AG09319 (cell line): ENCODE results near the gene TLK2.
"Not testable (repeated sequence)": the region's sequence is repeated elsewhere in the genome, so short reads cannot be mapped to it uniquely, and the experiment has no call there.

Source experiments
- DNase-seq: peaks from one replicate; pipeline ENCODE4 v3.0.0-alpha.2; 2010; ENCODE audit warnings: low read depth; ENCODE audit errors: extremely low read depth

Gene TLK2

DNA sequence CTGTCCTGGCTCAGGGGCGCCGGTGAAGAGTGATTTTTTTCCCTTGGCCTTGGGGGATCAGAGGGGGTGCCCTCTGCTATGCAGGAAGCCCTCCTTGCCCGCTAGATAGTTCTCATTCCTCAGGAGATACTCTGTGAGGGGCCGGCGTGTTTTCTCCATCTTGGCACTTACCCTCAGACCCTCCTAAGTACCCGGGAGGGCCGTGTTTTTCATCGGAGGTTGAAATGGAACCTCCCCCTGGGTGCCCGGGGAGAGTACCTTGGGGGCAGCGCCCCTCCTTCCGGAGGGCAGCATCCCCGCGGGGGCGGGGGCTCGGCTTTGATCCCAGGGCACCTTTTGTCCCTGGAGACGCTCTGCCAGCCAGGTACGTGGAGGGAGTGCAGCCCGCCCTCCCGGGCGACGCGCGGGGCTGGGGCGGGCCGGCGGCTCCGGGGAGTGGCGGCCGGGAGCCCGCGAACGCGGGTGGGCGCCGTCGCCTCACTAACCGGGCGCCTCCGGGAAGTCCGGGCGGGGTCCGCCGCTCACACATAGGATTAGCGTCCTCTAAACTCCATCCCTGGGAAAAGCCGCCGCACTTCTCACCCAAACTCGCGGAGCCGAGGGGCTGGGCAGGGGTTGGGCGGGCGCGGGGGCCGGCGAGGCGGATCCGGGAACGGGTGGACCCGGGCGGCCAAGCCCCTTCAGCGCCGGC is 762 bp upstream of the TLK2 start:
- not testable (repeated sequence) for DNase-seq

DNA sequence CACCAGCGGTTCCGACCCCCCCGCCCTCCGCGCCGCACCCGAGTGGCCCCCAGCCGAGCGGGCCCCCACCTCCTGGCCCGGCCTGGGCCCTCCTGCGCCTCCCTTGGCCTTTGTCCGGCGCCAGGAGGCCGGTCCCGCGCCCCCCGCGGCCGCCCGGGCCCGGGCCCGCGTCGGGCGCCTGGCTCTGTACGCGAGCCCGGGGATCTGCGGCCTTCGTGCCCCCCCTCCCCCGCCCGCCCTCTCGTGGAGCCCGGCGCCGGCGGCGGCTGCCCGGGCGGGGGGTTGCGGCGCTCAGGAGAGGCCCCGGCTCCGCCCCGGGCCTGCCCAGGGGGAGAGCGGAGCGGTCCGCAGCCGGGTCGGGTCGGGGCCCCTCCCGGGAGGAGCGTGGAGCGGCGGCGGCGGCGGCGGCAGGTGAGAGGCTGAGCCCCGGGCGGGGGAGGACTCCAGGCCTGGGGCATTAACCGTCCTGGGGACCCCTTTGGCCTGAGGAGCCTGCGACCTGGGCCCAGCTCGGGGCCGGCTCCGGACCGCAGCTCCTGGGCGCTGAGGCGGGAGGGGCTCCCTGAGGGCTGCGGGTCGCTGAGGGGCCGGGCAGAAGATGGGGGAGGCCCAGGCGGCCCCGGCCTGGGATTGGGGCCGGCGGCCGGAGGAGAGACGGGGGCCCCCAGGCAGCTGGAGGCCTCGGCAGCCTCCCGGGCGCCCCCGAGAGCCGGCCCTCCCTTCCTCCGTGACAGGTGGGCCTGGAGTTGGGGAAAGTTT is 434 bp downstream of the TLK2 start:
- not testable (repeated sequence) for DNase-seq

DNA sequence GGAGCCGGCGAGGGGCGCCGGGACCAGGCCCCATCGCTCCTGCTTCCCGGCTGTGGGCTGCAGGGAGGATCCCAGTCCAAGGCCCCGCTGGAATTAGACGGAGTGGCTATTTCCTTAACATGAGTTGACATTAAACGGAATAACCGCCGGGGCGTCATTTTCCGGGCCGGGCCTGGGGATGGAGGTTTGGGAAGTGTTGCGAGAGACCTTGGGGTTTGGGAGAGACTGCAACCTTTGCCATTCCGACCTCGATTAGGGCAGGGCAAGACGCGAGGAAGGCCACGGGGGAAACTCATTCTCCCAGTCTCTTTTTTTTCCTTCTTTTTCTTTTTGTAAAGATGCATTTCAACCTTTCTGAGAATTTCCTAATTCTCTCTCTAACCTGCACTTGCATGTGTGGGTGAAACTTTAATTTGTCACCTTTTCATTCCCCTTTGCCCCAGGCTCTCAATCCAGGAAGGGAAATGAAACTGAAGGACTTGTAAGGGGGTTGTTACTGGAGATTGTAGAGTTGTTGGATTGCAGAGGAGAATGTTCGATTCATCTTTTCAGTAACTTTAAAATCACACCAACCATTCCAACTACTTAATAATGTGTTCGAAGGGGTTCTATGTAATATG is 1.1 kb downstream of the TLK2 start:
- DNase-seq, result not testable (repeated sequence)

- not testable (repeated sequence) for DNase-seq
Observed at GRCh38 chr17:62482553-62482952, 3.9 kb downstream of the TLK2 start.

DNA sequence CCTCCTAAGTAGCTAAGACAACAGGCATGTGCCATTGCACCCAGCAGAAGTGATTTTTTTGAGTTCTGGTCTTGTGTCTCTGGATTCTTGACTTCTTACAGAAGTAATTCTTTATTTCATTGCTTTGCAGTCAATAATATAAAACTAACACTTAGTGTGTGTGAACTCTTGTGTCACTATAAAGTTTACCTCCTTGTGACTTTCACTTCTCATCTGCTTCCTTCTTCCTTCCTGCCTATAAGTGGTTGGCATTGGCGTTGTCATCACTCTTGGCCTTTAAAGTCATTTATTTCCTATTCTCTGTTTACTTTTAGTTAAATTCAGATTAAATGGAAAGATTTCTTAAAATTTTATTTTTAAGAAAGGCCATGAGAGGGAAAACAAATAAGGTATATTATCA is 12.4 kb downstream of the TLK2 start:
- not testable (repeated sequence) for DNase-seq

GRCh38 chr17:62493049-62493655 is 14.5 kb downstream of the TLK2 start:
- DNase-seq, result not testable (repeated sequence)

GRCh38 chr17:62494073-62494472 is 15.4 kb downstream of the TLK2 start:
- DNase-seq, result not testable (repeated sequence)

DNA sequence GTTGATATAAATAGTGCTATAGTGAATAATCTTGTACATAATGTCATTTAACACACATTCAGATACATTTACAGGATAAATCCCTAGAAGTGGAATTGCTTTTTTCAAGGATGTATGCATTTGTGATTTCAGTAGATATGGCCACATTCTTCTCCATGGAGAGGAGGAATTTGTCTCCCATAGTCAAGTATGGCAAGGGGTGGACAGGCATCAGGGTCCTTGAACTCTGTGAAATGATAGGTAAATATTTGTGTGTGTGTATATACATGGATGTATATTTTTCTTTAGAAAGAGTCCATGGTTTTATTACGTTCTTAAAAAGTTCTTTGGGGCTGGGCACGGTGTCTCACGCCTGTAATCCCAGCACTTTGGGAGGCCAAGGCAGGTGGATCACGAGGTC is 17.7 kb downstream of the TLK2 start:
- not testable (repeated sequence) for DNase-seq

- not testable (repeated sequence) for DNase-seq
Observed at GRCh38 chr17:62498796-62499195, 20.2 kb downstream of the TLK2 start.

DNA sequence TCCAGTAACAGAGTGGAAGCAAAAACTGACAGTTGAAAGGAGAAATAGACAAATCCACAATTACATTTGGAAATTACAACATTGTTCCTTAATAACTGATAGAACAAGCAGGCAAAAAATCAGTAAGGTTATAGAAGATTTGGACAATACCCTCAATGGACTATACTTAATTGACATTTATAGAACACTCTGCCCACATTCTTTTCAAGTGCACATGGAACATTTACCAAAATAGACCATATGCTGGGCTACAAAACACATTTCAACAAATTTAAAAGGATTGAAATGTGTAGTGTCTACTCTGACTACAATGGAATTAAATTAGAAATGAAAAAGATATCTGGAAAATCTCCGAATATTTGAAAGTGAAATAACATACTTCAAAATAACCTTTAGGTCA is 21.8 kb downstream of the TLK2 start:
- not testable (repeated sequence) for DNase-seq

- not testable (repeated sequence) for DNase-seq
Observed at GRCh38 chr17:62504857-62505256, 26.2 kb downstream of the TLK2 start.

DNA sequence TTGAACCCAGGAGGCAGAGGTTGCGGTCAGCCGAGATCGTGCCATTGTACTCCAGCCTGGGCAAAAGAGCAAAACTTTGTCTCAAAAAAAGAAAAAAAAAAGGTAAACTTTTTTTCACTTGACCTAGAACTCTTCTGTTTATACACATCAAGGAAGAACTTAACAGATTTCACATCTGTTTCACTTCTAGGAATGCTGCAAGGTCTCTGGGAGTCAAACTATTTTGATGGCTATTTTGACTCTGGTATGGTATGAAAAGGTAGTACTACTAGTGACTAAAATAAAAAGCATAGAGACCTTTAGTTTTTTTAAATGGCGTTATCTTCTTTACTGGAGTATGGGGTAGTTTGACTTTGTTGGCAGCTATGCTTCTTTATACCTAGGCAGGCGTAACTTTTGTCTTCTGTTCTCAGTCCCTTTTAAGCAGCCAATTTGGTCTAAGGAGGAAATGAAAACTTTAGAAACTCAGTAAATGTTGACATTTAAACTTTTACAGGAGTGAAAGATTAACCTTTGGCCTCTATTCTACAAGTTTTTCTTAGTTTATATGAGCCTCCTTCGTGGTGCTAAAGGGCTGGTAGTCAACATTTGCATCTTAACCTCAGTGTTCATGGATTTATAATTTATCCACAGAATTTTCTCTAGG is 28.7 kb downstream of the TLK2 start:
- DNase-seq, result not testable (repeated sequence)

- not testable (repeated sequence) for DNase-seq
Observed at GRCh38 chr17:62510247-62510819, 31.7 kb downstream of the TLK2 start.

- not testable (repeated sequence) for DNase-seq
Observed at GRCh38 chr17:62511014-62511413, 32.4 kb downstream of the TLK2 start.

- not testable (repeated sequence) for DNase-seq
Observed at GRCh38 chr17:62516376-62516775, 37.8 kb downstream of the TLK2 start.

GRCh38 chr17:62521295-62521694 is 42.7 kb downstream of the TLK2 start:
- DNase-seq, result not testable (repeated sequence)

- DNase-seq, result not testable (repeated sequence)
Observed at GRCh38 chr17:62524077-62524476, 45.5 kb downstream of the TLK2 start.

DNA sequence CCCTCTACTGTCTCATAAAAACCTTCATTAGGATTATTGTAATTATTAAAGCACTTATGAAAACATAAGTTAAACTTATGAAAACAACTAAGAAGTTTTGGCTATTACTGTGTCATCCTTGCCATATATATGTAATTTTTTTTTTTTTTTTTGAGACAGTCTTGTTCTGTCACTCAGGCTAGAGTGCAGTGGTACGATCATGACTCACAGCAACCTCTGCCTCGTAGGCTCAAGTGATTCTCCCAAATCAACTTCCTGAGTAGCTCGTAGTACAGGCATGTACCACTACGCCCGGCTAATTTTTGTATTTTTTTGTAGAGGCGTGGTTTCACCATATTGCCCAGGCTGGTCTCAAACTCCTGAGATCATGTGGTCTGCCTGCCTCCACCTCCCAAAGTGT is 46.7 kb downstream of the TLK2 start:
- not testable (repeated sequence) for DNase-seq

DNA sequence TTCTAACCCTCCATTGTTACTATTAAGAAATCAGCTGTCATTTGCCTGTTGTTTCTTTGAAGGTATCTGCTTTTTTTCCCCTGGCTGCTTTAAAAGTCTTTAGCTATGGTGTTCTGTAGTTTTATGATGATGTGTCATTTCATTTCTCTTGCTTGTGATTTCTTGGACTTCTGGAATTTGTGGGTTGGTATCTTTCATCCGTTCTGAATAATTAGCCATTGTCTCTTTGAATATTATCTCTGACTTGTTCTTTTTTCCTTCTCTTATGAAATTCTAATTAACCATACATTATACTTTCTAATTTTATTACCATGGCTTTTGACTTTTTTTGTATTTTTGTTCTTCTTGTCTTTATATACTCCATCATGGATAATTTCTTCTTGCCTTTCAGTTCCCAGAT is 52.3 kb downstream of the TLK2 start:
- not testable (repeated sequence) for DNase-seq

DNA sequence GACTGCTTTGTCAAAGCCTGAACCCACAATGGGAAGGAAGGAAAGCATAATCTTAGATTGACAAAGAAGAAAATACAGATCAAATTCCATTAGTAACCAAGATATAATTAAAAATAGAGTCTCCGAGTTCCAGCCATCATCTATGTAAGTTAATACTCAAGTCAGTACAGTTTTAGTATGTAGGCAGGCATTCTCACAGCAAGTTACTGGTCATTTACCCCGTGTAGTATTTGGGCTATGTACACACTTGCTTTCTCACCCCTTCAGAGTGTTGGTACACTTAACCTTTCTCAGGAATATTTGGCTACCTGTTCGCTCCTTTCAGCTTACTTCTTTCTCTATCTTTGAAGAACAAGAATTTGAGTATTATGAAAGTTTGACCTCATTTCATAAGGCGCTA is 57.9 kb downstream of the TLK2 start:
- DNase-seq, result not testable (repeated sequence)

DNA sequence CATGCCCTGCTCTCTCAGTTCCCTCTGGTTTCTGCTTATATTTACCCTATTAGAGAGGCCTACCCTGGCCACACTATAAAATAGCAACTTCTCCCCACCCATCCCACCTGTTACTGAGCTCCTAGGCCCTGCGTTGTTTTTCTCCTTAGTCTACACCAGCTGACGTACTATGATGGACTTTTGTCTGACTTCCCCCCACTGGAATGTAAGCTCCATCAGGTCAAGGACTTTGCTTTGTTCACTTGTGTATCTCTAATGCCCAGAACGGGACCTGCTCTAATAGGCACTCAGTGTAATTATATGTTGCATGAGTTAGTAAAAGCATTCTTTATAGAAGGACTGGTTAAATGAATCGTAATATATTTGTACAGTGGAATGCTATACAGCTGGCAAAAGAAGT is 62.4 kb downstream of the TLK2 start:
- DNase-seq, result not testable (repeated sequence)
